Activated gamma-delta T cell treated with Interleukin-2 at 50 U/mL for 16 hours (primary cell): ENCODE data around the gene KDELR3.
"Not testable (repeated sequence)": the region's sequence is repeated elsewhere in the genome, so short reads cannot be mapped to it uniquely, and the experiment has no call there.

Experiments used
- DNase-seq: peaks from one replicate; pipeline ENCODE4 v3.0.0-alpha.2; 2020

KDELR3 gene

GRCh38 chr22:38456841-38457699 is 10.8 kb upstream of the KDELR3 start:
- no peak for DNase-seq

DNA sequence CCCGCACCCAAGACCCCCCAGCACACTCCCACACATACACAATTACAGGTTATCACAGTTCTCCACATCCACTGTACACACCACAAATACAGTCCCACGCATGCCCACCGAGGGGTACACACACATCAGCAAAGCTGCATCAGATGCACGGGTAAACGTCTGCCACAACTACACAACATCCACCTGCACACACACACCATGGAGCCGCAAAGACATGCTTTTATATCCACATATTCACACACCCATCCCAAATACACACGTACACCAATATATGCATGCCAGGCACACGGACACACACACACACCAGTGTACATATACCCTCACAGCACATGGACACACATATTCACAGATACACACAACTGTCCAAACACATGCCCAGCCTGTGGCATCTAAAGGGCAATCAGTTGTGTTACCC is 7.5 kb upstream of the KDELR3 start:
- DNase-seq, result no peak

- DNase-seq, result no peak
Observed at GRCh38 chr22:38461057-38461413, 6.9 kb upstream of the KDELR3 start.

DNA sequence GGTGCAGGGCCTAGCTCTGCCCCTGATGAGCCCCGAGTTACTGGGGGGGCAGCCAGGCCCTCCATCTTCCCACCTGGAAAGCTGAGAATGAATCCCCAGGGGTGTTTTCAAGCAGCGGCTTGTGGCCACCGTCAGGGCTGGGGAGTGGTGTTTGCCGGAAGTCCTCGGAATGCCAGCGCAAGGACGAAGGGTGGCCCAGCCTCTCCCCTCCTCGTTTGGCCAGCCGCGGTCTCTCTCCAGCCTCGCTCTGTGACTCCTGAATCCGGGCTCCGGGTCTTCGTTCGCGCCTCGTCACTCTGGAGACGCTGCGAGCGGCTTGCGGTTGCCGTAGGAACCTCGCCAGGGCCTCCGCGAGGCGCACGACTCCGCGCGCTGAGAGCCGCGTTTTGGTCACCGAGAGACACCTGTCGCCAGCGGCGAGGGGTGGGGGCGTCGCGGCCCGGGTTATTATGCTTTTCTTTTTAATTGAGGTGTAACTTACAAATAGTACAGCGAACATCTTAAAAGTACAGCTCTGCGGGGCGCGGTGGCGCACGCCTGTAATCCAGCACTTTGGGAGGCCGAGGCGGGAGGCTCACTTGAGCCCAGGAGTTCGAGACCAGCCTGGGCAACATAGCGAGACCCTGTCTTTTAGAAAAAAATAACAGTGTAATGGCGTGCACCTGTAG is 6.3 kb upstream of the KDELR3 start:
- DNase-seq, result peak; percentile 29

- no peak for DNase-seq
Observed at GRCh38 chr22:38462960-38463784, 4.7 kb upstream of the KDELR3 start.

DNA sequence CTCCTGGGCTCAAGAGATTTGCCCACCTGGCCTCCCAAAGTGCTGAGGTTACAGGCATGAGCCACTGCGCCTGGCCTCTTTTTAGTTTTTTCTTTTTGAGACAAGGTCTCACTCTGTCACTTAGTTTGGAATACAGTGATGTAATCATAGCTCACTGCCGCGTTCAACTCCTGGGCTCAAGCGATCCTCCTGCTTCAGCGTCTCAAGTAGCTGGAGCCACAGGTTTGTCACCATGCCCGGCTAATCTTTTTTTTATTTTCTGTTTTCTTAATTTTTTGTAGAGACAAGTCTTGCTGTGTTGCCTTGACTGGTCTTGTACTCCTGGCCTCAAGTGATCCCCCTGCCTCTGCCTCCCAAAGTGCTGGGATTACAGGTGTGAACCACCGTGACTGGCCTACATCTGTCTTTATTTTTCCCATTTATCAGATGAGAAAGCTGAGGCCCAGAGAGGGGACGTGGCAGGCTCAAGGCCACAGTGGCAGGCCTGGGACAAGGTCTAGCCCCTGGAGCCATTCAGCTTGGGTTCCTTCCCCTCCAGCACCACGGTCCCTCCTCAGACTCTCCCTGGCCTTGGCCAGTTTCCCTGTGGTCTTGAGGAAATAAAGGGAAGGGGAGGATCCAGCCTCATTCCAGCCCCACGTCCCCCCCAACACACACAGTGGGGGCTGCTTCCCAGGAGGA is 2.8 kb upstream of the KDELR3 start:
- DNase-seq, result no peak

DNA sequence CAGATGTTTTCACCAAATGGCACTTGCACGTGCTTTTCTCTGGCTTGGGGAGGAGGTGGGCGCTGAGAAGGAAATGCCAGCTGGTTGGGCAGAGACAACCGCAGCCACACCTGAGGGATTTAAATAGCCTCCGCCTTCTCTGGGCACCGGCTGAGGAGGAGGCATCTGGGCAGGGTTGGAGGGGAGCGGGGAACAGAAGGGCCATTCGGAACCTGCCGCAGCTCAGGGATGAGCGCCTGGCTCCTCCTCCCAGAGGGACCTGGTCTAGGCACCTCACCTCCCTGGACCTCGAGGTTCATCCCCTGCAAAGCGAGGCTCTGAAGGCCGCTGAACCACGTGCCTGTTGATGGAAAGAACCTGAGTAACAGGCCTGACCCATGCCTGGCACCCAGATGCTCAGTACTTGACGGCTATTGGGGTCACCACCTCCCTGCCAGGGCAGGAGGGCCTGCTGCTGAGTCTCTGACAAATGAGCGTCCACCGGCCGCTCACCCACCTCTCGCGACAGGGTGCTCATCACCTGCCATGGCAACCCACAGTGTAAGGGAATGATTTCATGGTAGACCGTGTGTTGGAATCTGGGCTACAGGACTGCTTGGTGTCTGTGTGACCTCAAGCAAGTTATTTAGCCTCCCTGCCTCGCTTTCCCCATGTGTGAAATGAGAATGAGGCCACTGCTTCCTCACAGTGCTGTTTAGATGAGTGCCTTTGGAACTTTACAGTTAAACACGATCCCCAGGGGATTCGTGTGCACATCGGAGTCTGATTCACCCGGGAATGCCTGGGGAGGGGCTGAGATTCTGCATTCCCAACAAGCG is 2.0 kb upstream of the KDELR3 start:
- DNase-seq, result no peak

- no peak for DNase-seq
Observed at GRCh38 chr22:38467438-38467903, 425 bp upstream of the KDELR3 start.

- no peak for DNase-seq
Observed at GRCh38 chr22:38468443-38469305, 778 bp downstream of the KDELR3 start.

DNA sequence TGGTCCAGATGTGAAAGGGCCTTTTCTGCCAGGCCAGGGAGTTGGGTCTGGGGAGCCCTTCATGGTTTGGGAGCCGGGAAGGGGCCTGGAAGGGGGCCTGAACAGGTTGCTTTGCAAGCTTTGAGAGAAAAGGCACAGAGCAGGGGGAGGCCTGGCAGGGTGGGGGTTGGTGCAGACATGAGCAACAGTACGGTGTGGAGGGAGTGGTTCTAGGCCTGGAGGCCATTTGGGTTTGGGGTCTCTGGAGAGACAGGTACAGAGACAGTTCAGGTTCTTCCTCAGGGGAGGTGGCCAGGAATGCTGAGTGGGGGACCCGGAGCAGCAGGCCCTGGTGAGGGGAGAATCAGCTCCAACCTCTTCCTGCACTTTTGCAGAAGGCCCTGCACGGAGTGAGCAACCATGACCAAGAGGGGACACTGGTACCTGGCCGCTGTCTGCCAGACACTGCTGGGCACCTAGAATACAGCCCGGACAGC is 1.4 kb downstream of the KDELR3 start:
- DNase-seq, result no peak

- DNase-seq, result not testable (repeated sequence)
Observed at GRCh38 chr22:38470179-38470578, 2.3 kb downstream of the KDELR3 start.

GRCh38 chr22:38471237-38471636 is 3.3 kb downstream of the KDELR3 start:
- no peak for DNase-seq

- DNase-seq, result no peak
Observed at GRCh38 chr22:38474003-38474607, 6.2 kb downstream of the KDELR3 start.

DNA sequence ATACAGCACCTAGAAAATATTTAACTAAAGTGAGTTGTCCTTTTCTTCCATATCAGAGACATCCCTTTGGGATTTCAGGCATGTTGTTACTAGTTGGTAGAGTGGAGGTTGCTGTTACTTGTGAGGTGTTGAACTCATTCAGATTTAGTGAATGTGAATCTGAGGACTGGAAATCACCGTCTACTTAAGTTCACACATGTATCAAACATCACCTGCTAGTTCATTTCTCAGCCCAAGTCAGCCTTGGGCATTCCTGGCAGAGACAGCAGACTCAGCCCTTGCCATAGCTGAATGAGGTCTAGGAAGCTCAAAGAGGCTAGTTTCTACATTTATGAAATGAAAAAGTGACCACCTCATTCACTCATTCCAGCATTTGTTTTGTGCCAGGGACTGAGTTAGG is 9.7 kb downstream of the KDELR3 start:
- no peak for DNase-seq

- DNase-seq, result no peak
Observed at GRCh38 chr22:38479096-38479837, 11.4 kb downstream of the KDELR3 start.

GRCh38 chr22:38481162-38481870 is 13.4 kb downstream of the KDELR3 start:
- no peak for DNase-seq

DNA sequence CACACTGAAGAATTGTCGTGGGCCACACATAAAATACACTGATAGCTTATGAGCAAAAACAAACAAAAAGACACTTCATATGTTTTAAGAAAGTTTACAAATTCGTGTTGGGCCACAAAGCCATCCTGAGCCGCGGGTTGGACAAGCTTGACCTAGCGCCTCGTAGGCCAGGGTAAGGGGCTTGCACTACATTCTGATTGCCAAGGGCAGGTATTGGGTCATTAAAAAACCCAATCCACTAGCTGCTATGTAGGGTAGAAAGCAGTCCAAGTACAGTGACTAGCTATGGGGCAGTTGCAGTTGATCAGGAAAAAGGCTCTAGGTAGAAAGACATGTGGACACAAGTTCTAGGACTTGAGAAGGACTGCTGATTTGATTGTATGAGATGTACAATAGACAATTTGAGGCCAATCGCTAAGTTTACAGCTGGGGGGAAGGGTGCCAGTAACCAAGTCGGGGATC is 14.0 kb downstream of the KDELR3 start:
- no peak for DNase-seq

DNA sequence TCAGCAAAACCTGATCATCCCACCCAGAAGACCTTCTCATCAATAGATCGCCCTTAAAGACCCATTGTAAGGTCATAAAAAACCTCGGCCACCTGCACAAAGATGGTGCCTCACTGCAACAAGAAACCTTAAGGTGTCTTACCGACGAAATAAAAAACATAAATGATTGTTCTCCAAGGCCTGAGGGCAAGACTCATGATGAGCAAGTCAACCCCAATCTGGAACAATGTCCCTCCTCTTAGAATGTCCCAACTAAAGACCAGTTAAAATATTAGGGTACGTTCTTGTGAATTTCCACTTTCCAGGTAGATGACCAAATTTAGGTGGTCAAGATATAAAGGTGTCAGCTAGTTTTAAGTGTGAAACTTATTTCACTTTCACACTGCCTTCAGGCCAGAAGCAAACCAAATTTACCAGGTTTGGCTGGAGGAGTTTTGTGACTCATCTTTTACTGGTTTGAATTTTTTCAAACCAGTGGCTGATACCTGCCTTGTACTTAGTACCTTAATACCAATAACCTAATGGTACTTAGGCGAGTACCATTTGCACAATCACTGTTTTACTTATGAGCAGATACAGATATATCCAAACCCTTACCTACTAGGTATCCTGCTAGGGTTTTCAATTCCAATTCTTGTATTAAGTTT is 14.9 kb downstream of the KDELR3 start:
- no peak for DNase-seq
